NCI-H2196 treated with DMSO at 0.1 percent for 48 hours (cell line): ENCODE measurements around the gene ADGRV1.
"Not testable (repeated sequence)": the region's sequence is repeated elsewhere in the genome, so short reads cannot be mapped to it uniquely, and the experiment has no call there.

Experiments used
- DNase-seq: peaks from one replicate; lab custom pipeline; 2025; ENCODE audit not compliant: unreplicated experiment; lab: John Stamatoyannopoulos, UW

Gene ADGRV1

DNA sequence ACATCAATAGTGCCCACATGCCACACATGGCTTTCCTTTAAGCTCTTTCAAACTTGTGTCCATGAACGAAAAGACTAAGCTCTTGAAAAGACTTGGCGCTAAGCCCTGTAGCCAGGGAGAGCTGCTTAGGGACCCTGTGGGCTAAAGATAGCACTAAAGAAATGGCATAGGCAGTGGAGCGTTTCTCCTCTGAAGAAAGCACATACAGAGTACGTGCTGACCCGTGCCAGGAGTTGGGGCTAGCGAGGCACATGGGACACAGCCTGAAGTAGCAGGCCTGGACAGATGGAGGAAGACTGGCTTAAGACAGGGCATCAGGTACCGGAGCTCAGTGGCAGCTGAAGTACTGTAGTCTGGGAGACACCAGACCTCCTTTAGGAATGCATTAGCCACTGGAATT lies 39.7 kb downstream of the ADGRV1 start:
- DNase-seq: no peak

DNA sequence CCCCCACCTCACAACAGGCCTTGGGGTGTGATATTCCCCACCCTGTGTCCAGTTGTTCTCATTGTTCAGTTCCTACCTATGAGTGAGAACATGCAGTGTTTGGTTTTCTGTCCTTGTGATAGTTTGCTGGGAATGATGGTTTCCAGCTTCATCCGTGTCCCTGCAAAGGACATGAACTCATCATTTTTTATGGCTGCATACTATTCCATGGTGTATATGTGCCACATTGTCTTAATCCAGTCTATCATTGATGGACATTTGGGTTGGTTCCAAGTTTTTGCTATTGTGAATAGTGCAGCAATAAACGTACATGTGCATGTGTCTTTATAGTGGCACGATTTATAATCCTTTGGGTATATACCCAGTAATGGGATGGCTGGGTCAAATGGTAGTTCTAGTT lies 41.7 kb downstream of the ADGRV1 start:
- not testable (repeated sequence) for DNase-seq

DNA sequence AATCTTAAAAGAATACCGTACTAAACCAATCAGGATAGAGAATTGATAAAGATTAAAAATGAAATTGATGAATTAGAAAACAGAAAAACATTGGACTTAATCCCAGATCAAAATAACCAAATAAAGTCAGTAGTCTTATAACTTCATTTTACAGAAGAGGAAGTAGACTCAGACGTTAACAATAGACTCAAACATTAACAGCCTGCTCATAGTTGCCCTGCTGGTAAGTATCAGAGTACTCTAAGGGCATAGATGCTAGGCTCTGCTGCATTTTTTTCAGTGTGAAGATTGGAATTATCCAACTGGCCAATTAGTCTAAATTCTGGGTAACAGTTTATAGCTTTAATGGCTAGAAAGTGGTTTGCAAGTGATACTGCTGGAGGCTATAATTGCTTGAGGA lies 42.9 kb downstream of the ADGRV1 start:
- DNase-seq: no peak

DNA sequence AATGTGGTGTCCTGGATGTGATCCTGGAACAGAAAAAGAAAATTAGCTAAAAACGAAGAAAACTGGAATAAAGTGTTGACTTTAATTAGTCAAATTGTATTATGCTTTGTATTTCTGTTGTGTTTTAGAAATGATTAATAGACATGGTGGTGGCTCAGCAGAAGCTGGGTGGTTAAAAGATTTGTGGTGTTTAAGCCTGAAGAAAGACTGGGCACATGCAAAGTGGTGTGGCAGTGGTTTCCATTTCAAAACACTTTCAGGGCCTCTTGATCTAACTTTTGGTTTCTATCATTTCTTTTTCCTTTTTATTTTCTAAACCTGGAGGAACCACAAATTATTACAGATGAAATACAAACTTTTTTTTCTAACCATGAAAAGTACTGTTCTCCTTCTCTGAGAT lies 44.1 kb downstream of the ADGRV1 start:
- no peak for DNase-seq

DNA sequence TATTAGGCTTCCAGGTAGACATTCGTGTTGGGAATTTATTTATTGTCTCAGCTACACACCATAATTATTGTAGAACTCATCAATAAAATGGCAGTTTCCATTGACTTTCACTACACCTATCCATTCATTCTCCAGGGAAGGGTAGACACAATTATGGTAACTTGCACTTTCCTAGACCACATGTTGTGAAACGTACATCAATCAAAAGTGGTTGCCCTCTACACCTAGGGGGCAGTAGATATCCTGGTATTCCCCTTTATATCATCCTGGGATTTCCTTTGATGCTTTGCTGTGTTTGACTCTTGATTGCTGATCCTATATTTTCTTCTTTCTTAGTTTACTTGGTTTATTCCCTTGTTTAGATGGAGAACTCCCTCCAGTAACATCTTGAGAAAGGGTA lies 47.9 kb downstream of the ADGRV1 start:
- no peak for DNase-seq

DNA sequence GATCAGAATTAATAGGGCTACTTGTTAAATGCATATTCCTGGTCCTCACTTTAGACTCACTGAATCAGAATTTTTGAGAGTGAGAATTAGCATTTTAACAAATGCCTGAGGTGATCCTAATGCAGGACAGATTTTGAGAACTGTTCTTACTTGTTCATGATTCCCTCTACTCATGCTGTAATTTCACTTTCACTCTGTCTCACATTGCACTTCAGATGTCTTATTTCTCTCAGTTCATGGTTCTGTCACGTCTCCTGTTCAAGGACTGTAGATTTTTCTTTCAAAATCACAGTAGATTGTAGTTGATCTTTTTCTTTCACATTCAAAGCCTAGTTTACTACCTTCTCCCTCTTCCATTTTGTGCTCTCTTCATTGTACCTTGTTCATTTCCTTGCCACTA lies 54.3 kb downstream of the ADGRV1 start:
- DNase-seq: no peak

DNA sequence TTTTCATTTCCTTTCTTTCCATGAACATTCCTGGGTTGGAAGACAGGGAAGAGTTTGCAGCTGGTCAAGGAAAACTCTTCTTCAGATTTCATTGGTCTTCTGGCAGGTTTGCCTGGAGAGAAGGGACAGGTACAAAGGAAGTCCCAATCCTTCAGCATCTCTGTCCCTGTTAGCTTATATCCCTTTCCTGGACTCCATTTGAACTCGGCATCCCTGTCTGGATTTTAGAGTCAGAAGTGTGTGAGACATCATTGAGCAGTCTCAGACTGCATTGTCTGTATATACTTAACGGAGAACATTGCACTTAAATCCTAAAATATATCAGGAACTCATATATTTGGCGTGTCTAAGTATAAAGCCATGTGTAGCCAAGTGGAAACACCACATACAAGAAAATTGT lies 54.9 kb downstream of the ADGRV1 start:
- DNase-seq: no peak

DNA sequence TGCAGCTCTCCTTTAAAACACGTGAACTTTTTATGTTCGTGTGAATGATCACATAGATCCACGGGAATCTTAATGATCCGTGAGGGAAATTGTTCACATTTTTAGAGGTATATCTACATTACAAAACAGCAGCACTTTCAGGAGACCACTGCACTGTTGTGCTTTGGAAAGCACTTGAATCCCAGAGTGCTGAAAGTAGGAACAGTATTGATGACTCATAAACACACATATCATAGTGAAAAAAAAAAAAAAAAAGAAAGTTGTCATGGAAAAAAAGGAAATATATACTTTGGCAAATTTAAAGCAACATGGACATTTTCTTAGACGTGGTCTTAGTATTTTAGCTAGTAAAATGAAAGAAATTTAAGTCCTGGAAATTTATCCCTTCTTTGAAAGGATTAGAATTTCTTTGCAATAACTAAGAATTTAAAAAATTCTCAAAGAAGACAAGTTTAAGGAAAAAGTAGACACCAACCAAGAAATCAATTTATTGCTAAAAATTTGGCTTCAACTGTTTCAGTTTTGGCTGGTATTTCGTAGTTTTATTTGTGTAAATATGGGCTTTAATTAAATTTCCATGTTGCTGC lies 55.4 kb downstream of the ADGRV1 start:
- no peak for DNase-seq

DNA sequence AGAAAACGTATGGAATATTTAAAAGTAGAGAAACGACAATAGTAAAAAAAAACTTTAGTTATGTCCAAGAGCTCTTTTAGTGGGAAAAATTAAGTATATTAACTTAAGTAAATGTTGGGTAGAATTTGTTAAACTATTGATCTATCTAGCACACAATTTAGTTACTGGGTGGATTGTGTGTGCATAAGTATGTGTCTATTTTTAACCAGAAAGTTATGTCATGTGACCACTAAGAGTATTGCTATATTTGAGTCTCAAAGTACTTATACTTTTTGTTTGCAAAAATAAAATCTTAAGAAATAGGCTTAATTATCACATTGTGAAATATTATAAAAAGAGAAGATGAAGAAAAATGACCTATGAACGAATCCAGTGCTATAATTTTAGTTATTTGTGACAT lies 56.8 kb downstream of the ADGRV1 start:
- no peak for DNase-seq

DNA sequence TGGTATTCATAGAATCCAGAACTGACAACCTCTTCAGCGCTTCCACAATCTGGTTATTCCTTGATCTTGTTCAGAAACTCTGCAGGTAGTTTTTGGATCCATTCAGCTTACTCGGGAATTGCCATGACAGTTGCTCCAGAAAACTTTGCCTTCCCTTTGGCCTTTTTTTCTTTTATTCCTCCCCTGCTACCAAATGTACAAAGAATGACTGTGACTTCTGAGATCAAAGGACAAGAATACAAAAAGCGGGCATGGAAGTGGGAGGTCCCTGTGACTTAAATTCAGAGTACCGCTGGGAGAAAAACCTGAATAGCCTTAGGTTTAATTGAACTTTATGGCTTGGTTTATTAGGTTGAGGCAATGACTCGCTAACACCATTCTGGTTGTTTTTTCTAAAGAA lies 59.5 kb downstream of the ADGRV1 start:
- no peak for DNase-seq

DNA sequence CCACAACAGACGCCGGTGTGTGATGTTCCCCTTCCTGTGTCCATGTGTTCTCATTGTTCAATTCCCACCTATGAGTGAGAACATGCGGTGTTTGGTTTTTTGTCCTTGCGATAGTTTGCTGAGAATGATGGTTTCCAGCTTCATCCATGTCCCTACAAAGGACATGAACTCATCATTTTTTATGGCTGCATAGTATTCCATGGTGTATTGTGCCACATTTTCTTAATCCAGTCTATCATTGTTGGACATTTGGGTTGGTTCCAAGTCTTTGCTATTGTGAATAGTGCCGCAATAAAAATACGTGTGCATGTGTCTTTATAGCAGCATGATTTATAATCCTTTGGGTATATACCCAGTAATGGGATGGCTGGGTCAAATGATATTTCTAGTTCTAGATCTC lies 61.2 kb downstream of the ADGRV1 start:
- not testable (repeated sequence) for DNase-seq

DNA sequence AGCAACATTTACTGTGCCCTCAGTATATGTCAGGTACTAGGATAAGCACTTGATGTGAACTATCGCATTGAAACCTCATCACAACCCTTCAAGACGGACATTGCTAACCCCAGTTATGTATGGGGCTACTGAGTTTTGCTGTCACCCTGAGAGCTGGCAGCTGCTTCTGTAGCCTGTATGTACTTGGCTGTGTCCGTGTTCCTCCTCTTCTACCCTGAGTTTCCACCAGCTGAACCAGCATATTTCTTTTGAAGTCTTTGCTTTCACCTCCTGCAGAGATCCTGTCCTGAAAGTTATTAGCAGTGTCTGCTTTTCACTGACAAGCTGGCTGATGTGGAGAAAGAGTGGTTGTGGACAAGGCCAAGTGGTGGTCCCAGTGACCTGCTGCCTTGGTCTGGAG lies 63.3 kb downstream of the ADGRV1 start:
- no peak for DNase-seq

DNA sequence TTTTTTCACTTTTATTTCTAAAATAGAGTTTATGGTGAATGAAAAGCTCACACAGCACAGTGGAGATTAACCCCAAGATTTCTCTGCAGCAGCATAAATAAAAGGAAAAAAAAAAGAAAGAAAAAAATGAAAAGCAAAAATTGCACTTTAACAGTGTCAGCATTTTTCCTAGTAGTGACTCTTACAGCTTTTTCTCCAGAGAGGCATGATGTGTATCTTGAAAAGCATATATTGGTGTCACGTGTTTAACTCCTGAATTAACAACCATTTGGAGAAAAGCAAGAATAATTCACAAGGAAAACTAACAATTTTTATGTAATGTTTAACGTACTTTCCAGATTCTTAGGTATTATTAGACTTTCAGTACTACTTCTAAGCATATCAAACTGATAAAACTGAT lies 67.9 kb downstream of the ADGRV1 start:
- DNase-seq: no peak

DNA sequence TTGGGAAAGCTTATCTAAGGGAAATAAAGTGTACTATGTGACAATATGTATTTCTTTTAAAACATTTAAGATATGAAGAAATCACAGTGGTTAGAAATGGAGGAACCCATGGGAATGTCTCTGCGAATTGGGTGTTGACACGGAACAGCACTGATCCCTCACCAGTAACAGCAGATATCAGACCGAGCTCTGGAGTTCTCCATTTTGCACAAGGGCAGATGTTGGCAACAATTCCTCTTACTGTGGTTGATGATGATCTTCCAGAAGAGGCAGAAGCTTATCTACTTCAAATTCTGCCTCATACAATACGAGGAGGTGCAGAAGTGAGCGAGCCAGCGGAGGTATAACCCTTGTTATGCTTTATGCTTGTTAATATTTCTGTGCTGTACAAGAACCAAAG lies 69.9 kb downstream of the ADGRV1 start:
- no peak for DNase-seq

DNA sequence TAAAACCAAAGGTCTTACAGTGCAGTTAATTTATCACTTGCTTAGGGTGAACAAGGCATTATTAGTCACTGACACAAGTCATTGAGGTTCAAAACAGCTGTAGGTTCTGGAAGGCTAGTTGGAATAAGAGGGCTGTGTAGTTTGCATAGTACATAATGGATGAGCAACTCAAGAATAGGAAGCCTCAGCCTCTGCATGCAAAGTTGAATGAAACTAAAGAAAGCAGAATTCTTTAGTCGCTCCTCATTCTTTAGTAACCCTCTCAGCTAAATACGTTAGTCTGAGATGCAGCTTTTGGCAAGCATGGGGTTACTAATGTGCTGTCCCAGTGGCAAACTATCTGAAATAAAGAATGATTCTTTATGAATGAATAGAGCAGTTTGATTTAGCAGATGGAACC lies 74.2 kb downstream of the ADGRV1 start:
- no peak for DNase-seq

DNA sequence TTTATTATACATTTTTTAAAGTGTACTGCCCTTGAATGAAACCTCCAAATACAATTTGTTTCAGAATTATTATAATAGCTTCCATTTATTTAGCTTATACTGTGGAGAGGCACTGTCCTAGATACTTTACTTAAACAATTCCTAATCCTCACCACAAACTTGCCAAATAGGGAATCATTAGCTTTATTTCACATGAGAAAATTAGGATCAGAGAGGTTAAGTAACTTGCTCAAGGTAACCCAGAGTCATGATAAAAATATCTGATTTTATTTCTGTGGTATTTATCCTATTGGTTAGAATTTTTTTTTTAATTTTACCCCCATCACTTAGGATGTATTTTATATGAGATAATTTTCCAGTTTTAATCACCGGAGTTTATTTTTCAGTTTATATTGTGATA lies 78.4 kb downstream of the ADGRV1 start:
- DNase-seq: no peak

DNA sequence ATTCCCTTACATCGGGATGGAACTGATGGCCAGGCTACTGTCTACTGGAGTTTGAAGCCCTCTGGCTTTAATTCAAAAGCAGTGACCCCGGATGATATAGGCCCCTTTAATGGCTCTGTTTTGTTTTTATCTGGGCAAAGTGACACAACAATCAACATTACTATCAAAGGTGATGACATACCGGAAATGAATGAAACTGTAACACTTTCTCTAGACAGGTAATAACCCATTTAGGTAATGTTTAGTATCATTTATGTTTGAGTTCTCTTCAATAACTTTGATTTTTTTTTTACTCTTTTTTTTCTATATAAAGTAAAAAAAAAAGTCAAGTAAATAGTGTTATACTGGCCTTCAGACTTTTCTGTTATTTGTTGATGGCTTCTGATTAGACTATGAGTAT lies 79.1 kb downstream of the ADGRV1 start:
- no peak for DNase-seq

DNA sequence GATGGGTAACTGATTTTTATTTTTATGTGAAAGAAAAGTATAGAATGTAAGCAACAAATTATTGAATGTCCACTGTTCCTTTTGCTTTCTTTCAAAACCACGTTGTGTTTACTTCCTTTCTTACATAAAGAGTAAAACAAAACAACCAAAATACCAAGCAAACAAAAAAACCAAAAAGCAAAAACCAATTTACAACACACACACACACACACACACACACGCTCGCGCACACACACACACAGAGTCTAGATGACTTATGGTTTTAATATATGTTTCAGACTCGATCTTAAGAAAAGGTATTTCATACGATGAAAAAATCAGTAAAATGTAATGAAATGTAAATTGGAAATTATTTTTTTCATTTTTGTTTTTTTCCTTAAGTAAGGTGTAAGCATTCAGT lies 80.3 kb downstream of the ADGRV1 start:
- DNase-seq: no peak

DNA sequence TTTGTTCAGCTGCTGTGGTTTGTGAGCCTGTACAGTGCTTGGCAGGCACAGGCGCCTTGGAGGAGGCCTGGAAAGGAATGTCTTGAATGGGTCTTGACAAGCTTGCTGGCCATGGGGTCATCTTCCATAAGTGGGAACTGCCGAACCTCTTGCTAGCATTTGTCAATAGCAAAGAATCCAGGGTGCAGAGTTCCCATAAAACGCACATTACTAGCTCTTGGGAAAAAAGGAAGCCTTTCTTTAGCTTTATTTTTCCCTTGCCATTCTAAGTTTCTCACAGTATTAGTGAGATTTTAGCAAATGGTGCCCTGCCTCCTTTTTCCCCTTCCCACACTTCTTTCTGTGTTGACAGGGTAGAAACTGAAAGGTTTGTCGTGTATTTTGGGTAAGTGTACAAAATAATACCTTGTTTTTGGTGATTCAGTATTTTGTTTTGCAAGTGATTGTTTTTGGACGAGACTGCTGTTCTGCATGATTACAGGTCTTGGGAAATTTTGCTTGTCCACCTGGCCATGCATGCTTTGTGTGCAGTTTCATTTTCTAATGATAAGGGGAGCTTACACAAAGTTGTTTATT lies 82.0 kb downstream of the ADGRV1 start:
- DNase-seq: no peak

DNA sequence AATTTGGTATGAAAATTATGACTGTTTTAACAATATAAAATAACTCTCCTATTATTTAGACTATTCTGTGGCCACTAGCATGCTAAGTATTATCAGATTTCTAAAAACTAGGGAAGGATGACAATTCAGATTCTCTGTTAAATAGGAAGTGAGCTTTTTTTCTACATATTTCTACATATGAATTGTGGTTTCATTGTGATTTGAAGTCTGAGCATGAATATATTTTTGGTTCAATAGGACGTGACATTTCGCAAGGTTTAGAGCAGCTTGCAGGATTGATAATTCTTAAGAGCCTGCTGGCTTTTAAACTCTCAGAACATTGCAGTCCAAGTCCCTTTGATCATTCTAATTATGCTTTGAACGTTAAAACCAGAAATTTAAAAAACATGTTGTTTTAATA lies 82.9 kb downstream of the ADGRV1 start:
- no peak for DNase-seq

DNA sequence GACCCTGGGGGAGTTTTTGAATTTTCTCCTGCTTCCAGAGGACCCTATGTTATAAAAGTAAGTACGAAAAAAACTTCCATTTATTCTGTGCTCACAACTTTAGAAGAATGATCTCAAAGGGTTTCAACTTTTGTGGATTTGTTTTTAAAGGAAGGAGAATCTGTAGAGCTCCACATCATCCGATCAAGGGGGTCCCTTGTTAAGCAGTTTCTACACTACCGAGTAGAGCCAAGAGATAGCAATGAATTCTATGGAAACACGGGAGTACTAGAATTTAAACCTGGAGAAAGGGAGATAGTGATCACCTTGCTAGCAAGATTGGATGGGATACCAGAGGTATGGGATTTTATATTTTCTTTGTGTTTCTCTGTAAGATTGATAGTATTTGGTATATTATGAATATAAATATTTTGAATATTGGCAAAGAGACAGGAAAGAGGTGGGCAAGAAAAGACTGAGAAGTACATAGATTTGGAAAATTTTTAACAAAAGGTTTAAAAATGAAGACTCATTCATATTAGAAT lies 84.2 kb downstream of the ADGRV1 start:
- no peak for DNase-seq

DNA sequence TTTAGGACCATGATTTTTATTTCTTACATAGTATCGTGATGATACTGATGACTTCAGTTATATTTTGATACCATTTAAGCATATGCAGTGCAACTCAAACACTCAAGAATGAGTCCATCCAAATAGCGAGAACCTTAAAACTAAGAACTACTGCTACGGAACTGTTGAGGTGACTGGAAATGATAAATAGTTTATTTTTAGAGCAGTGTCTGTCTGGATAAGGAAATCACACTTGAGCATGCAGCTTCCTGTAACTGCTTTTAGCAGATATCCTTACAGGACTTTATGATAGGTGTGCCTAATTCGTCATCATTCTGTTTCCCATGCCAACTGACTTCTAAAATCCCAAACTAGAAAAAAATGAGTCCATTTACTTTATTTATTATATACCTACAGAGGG lies 85.5 kb downstream of the ADGRV1 start:
- no peak for DNase-seq

DNA sequence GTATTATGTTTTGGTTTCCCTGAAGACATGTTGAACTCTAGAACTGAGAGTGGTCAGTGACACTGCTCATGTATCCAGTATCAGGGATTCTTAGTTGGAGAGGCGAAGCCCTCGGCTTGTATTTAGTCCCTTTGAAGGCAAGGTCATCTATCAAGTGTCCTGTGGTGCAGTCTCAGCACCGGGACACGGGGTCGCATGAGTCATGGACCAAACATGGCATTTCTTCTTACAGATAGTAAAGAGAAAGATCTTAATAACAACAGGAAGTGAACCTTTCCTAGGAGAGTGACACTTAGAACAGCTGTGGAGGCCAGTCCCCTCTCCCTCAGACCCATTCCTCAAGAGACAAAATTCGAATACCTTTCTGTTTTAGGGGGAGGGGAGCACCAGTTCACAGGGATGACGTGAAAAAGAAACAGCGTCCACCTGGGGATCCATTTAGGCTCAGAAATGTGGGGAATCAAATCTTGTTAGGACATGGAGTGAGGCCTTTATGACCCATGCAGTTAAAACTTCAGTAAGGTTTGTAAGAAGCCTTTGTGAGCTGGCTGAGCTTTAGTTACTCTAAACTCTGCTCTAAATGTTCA lies 86.5 kb downstream of the ADGRV1 start:
- no peak for DNase-seq
